ENCODE measurements around the gene SLC17A9.

DNA sequence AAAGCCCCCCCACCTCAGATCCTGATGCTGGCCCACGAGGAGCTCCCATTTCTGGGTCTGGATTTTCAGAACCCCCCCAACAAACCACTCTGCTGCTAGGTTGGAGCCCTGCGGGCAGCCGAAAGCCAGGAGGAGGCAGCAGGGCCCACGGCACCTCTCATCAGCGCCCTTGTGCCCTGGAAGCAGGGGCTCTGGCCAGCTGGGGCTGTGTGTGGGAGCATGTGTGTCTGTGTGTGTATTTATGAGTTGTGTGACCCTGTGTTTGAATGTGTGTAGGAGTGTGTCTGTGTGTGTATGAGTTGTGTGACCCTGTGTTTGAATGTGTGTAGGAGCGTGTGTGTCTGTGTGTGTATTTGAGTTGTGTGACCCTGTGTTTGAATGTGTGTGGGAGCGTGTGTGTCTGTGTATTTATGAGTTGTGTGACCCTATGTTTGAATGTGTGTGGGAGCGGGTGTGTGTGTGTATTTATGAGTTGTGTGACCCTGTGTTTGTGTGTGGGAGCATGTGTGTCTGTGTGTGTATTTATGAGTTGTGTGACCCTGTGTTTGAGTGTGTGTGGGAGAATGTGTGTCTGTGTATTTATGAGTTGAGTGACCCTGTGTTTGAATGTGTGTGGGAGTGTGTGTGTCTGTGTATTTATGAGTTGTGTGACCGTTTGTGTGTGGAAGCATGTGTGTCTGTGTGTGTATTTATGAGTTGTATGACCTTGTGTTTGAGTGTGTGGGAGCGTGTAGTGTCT, 18.9 kb downstream of the SLC17A9 start:
- TF ChIP-seq SUZ12 (IDR thresholded peaks at IDR 0.05; ENCODE audit: extremely low read depth, insufficient read depth, insufficient read length) (no peak), ZNF274 (IDR thresholded peaks at IDR 0.05; ENCODE audit: low read depth, low read length) (no peak), YY1 (IDR thresholded peaks at IDR 0.05; ENCODE audit: insufficient read depth, insufficient read length) (no peak)

Measured in NT2/D1 (cell line).